Heart right ventricle (tissue), 16 donors: ENCODE results near the gene MYO6. TPM values are rescaled to one million over a fixed set of nuclear protein-coding genes. Genes with fewer than 3 reads are reported as not detected.

Experiments used
- ATAC-seq, 8 donors: fragments of 200-7000 bp; cut with Tn5 transposase; one replicate each; pipeline ENCODE4 v1.9.1; 2020; ENCODE audit warnings: mild to moderate bottlenecking in 8 of 8, moderate library complexity in 8 of 8, moderate number of reproducible peaks in 1 of 8
- DNase-seq, 2 donors: peaks; one replicate each; pipeline ENCODE4 v3.0.0-alpha.2; 2020
- H3K27ac ChIP-seq, 10 donors: fragments of 200-600 bp; sonication (generic) in 2 of 10; one replicate each; pipeline versions ENCODE4 v1.5.0 to v1.8.0; 2020 to 2022; ENCODE audit warnings: mild to moderate bottlenecking in 3 of 10
- H3K27me3 ChIP-seq, 7 donors: fragments of 200-600 bp; one replicate each; pipeline ENCODE4 v1.8.0; 2021 to 2022; ENCODE audit warnings: mild to moderate bottlenecking in 2 of 7
- H3K36me3 ChIP-seq, 9 donors: fragments of 200-600 bp; sonication (generic) in 1 of 9; one replicate each; pipeline versions ENCODE4 v1.5.0 to v1.8.0; 2020 to 2022; ENCODE audit warnings: mild to moderate bottlenecking in 2 of 9
- H3K4me1 ChIP-seq, 9 donors: fragments of 200-600 bp; sonication (generic) in 1 of 9; one replicate each; pipeline versions ENCODE4 v1.5.0 to v1.8.0; 2020 to 2022; ENCODE audit warnings: mild to moderate bottlenecking in 4 of 9
- H3K4me3 ChIP-seq, 10 donors: fragments of 200-600 bp; sonication (generic) in 2 of 10; one replicate each; pipeline versions ENCODE4 v1.5.0 to v1.8.0; 2020 to 2022; ENCODE audit warnings: mild to moderate bottlenecking in 7 of 10, moderate library complexity in 2 of 10
- H3K9me3 ChIP-seq, 11 donors: fragments of 200-600 bp in 10 of 11; sonication (generic) in 2 of 11; one replicate each; pipeline versions ENCODE4 v1.5.0 to v1.8.0; 2013 to 2022; ENCODE audit warnings: mild to moderate bottlenecking in 2 of 11, control low read depth in 1 of 11, moderate library complexity in 1 of 11
- WGBS, 2 donors: extraction: QIAGEN DNeasy Blood & Tissue Kit; methylation state at CpG; one replicate each; pipeline ENCODE4 v1.1.7; 2013; ENCODE audit warnings: inconsistent platforms in 1 of 2; 5-methylcytosine and 5-hydroxymethylcytosine counted together
- intact Hi-C, 10 donors: fragments of 100-400 bp; cut with DNase I; formaldehyde crosslinking; loops; one replicate each; pipeline versions ENCODE4 v1.11.1 to v1.14.2; 2022
- polyA plus RNA-seq, 2 donors: library from polyadenylated mRNA; stranded (reverse); fragments of 200-250 nt; gene quantifications; one replicate each; pipeline ENCODE4 v1.2.3, GENCODE V29; 2013
- total RNA-seq, 10 donors: library from RNA; stranded (reverse); fragmentation: NEBNext Ultra II Directional in 3 of 10; extraction: Animal tissue kit (Norgen Biotek cat#: 25700) in 3 of 10; gene quantifications; one replicate each; pipeline versions ENCODE4 v1.2.1 to v1.2.4, GENCODE V29; 2021 to 2023
- TF ChIP-seq, protein P1 (sequence below), 9 donors: fragments of 200-600 bp; sonication (generic) in 2 of 9; IDR thresholded peaks; one replicate each; pipeline versions ENCODE4 v1.5.0 to v1.8.0; 2021 to 2022; ENCODE audit warnings: antibody characterized with exemption in 9 of 9, mild to moderate bottlenecking in 5 of 9, moderate library complexity in 1 of 9
- donor health status: Arrhythmogenic right ventricular cardiomyopathy.
- donor health status: ischemic (EF 13 %, LVEDD 7.1; RV severe dilation, severe dysfunction).
- donor health status: healthy with polysubstance abuse.
- donor health status: DM: no; HTN: yes; CAD: no.
- donor health status: DM: no; HTN: no; CAD: no.
- donor health status: ischemic (EF 25% LVEDD 6.9; RV normal size, moderate dysfunction).
- donor health status: ischemic (EF 25% LVEDD 5.7; RV mildly dilated, moderate dysfunction).
- donor health status: healthy.
- donor health status: DM: yes; HTN: yes; CAD: no.
- donor health status: Ischemic cardiomyopathy.
- donor health status: ischemic (EF 35%, LVEDD 5.7; RV mildly dilated, moderate dysfunction).
- donor health status: nonischemic (EF 11% LVEDD 7.7; RV severe dilation, severe dysfunction).
- donor health status: DM: yes; HTN: yes; CAD: no.
- donor health status: PGD.
- donor health status: ischemic (EF 29% LVEDD 5.4; RV normal size, mild dysfunction).
- donor health status: nonischemic (EF 23%, LVEDD 6.1; RV moderate dilation, normal function).

MYO6 gene
- total and polyA plus RNA-seq, 12 donors, result 2.4 to 9.7 (median 5.1) TPM

DNA sequence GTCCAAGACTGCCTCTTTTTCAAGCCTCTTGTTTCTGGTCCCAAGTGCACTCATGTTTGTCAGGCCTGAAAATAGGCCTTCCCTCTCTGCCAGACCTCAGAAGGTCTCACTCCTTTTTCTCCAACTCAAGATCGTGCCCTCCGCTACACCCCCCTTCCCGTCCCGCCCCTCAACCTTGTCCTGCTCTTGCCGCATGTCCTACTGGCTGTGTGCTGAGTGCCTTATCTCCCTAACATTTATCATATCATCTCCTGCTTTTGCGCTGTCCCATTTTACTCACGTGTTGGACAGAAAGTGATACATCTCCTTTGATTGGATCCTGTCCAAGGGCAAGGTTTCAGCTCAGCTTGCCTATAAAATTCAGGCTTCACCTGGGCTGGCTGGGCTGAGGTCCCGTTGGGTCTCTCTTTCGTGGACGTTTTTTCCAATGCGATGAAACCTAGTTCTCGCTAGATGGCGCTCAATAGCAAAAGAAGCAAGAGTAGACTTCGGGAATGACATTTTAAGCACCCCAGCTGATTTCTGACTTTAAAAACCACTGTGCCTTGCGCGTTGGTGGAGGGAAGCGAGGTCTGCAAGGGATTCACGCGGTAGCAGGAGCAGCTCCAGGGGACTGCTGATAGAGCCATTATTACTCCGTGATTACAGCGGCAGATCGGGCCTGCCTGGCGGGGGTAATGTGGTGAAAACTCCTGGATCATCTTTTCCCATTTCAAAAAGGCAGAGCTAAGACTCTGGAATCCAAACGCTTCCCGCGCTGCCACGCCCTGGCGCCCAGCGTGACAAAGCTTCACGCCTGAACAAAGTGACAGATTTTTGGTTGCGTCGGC is 185.8 kb downstream of the MYO6 start:
- ATAC-seq (peak; percentile 61 to 80 (median 72)), DNase-seq (peak; percentile 16 to 43)
- peaks cover 0 to 12% (median 8%) of the 10 kb centered on the region in 9 donors for H3K4me1 ChIP-seq
- H3K27me3 ChIP-seq, result peaks cover 0 to 16% (median 0%) of the 10 kb centered on the region in 7 donors
- H3K4me3 ChIP-seq, result peak overlapping the region in 9 of 10 donors; percentile 21 to 47 (median 41)
- WGBS, 2 donors, result 3 to 4% methylated on average over 32 of the region's 32 CpGs
- H3K36me3 ChIP-seq, result no peaks in the 10 kb centered on the region
- TF ChIP-seq, protein P1, sequence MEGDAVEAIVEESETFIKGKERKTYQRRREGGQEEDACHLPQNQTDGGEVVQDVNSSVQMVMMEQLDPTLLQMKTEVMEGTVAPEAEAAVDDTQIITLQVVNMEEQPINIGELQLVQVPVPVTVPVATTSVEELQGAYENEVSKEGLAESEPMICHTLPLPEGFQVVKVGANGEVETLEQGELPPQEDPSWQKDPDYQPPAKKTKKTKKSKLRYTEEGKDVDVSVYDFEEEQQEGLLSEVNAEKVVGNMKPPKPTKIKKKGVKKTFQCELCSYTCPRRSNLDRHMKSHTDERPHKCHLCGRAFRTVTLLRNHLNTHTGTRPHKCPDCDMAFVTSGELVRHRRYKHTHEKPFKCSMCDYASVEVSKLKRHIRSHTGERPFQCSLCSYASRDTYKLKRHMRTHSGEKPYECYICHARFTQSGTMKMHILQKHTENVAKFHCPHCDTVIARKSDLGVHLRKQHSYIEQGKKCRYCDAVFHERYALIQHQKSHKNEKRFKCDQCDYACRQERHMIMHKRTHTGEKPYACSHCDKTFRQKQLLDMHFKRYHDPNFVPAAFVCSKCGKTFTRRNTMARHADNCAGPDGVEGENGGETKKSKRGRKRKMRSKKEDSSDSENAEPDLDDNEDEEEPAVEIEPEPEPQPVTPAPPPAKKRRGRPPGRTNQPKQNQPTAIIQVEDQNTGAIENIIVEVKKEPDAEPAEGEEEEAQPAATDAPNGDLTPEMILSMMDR (IDR thresholded peaks at IDR 0.05), result peak; percentile 44 to 83 (median 70)
- intact Hi-C loops, result loop anchor here in 9 of 10 donors (1.0 to 10.0 kb wide), 9 partner anchors 412 to 1522 kb away; no protein-coding TSS in a partner anchor
- H3K9me3 ChIP-seq, result no peaks in the 10 kb centered on the region
- peak overlapping the region in 1 of 10 donors; percentile 2 for H3K27ac ChIP-seq

DNA sequence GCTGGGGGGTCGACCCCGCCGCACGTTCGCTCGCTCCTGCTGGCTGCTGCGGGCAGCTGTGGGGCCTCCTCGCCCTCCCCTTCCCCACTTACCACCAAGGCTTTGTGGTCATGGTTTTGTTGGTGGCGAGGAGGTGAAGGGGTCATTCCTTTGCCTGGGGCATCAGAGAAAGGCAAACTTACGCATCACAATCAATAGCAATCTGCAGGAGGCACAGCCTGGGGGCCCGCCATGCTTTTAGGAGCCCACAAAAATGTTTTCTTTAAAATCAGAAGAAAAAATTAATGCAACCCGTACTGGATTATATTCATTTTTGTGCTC is 186.4 kb downstream of the MYO6 start:
- intact Hi-C loops, result loop anchor here in 9 of 10 donors (1.0 to 10.0 kb wide), 8 partner anchors 412 to 1519 kb away; no protein-coding TSS in a partner anchor
- H3K9me3 ChIP-seq, result no peaks in the 10 kb centered on the region
- ATAC-seq (no peak), DNase-seq (no peak)
- H3K27ac ChIP-seq, result peak overlapping the region in 1 of 10 donors; percentile 2
- WGBS, 2 donors, result 46 to 47% methylated on average over 12 of the region's 12 CpGs
- H3K4me1 ChIP-seq, result peaks cover 0 to 18% (median 8%) of the 10 kb centered on the region in 9 donors
- H3K27me3 ChIP-seq, result peaks cover 0 to 16% (median 0%) of the 10 kb centered on the region in 7 donors
- peak overlapping the region in 9 of 10 donors; percentile 21 to 47 (median 41) for H3K4me3 ChIP-seq
- TF ChIP-seq, protein P1 (IDR thresholded peaks at IDR 0.05), result no peak
- H3K36me3 ChIP-seq, result no peaks in the 10 kb centered on the region

DNA sequence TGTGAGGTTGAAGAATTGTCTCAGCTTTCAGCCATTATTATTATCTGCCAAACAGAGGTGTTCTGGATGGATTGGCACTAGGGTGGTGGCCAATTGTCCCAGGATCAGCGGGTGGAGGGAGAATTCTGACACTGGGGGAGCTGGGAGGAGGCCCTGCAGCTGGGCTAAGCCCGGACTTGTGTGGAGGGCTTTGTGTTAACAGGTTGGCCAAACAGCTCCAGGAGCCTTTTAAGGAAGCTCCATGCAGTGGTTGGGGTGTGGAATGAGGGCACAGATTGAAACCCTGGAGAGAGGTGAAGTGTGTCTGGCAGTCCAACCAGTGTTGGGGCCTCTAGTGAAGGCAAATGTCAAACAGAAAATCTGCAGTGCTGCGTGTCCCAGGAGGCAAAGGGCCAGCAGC is 187.6 kb downstream of the MYO6 start:
- TF ChIP-seq, protein P1 (IDR thresholded peaks at IDR 0.05), result no peak
- Histone ChIP-seq H3K36me3 (no peaks in the 10 kb centered on the region), H3K9me3 (no peaks in the 10 kb centered on the region), H3K4me1 (peaks cover 0 to 18% (median 8%) of the 10 kb centered on the region in 9 donors), H3K27me3 (peaks cover 0 to 16% (median 0%) of the 10 kb centered on the region in 7 donors), H3K4me3 (no peak overlapping the region), H3K27ac (no peak overlapping the region)
- ATAC-seq (peak in 1 of 8 donors; percentile 23), DNase-seq (no peak)
- intact Hi-C loops, result loop anchor here in 8 of 10 donors (5.0 to 10.0 kb wide), 7 partner anchors 411 to 1518 kb away; no protein-coding TSS in a partner anchor
- 57 to 70% methylated on average over 3 of the region's 3 CpGs for WGBS, 2 donors

GRCh38 chr6:75937846-75938245 is 188.8 kb downstream of the MYO6 start:
- Histone ChIP-seq H3K27me3 (peaks cover 0 to 16% (median 0%) of the 10 kb centered on the region in 7 donors), H3K27ac (no peak overlapping the region), H3K4me1 (peaks cover 0 to 18% (median 8%) of the 10 kb centered on the region in 9 donors), H3K4me3 (no peak overlapping the region), H3K9me3 (no peaks in the 10 kb centered on the region), H3K36me3 (no peaks in the 10 kb centered on the region)
- WGBS, 2 donors, result 59 to 76% methylated on average over 2 of the region's 2 CpGs
- DNase-seq (no peak), ATAC-seq (no peak)
- TF ChIP-seq, protein P1 (IDR thresholded peaks at IDR 0.05), result no peak
- intact Hi-C loops, result loop anchor here in 8 of 10 donors (5.0 to 10.0 kb wide), 7 partner anchors 409 to 1517 kb away; no protein-coding TSS in a partner anchor
